Keratinocyte (primary cell): ENCODE data around the gene KIF18B. TPM values are rescaled to one million over a fixed set of nuclear protein-coding genes. Genes with fewer than 3 reads are reported as not detected.
A peak's percentile ranks its signal among the peaks of the same experiment; 100 is the strongest.

ENCODE experiments used
- DNase-seq: peaks from one replicate; pipeline ENCODE4 v3.0.0-alpha.2; 2011; ENCODE audit warnings: low read depth, missing footprints, low spot score
- FAIRE-seq: peaks from 2 replicates; lab custom pipeline; 2011; peaks lifted over from hg19 to GRCh38; lab: Jason Lieb, UNC
- H2AFZ ChIP-seq: 2 replicates; pipeline ENCODE4 v1.6.0; 2012; ENCODE audit warnings: low read length, control low read depth, inconsistent platforms; ENCODE audit not compliant: control insufficient read depth
- H3K27ac ChIP-seq: 2 replicates; pipeline ENCODE4 v1.5.1; 2011; ENCODE audit warnings: low read length; ENCODE audit not compliant: control insufficient read depth, insufficient read depth
- H3K27me3 ChIP-seq: 3 replicates; pipeline ENCODE4 v1.6.0; 2011; ENCODE audit warnings: low read length; ENCODE audit not compliant: control insufficient read depth, insufficient read depth; ENCODE audit errors: extremely low read depth
- H3K36me3 ChIP-seq, 2 experiments: 2 replicates in 1 of 2; 3 replicates in 1 of 2; pipeline ENCODE4 v1.5.1; 2011; ENCODE audit warnings: low read length in 2 of 2, mild to moderate bottlenecking in 1 of 2; ENCODE audit not compliant: control insufficient read depth in 2 of 2, insufficient read depth in 2 of 2; ENCODE audit errors: extremely low read depth in 1 of 2
- H3K4me1 ChIP-seq: 3 replicates; pipeline ENCODE4 v1.5.1; 2011; ENCODE audit warnings: low read length; ENCODE audit not compliant: control insufficient read depth, insufficient read depth; ENCODE audit errors: extremely low read depth
- H3K4me2 ChIP-seq: 3 replicates; pipeline ENCODE4 v1.6.0; 2011; ENCODE audit warnings: low read depth, low read length; ENCODE audit not compliant: control insufficient read depth, insufficient read depth; ENCODE audit errors: extremely low read depth
- H3K4me3 ChIP-seq, 3 experiments: fragments of 200-600 bp in 1 of 3; sonication (generic) in 1 of 3; 2 replicates in 2 of 3; 3 replicates in 1 of 3; pipeline ENCODE4 v1.5.1; 2011 to 2016; ENCODE audit warnings: low read length in 3 of 3, mild to moderate bottlenecking in 3 of 3, control low read depth in 2 of 3, inconsistent platforms in 1 of 3, low read depth in 1 of 3, mixed read lengths in 1 of 3, mixed run types in 1 of 3, moderate library complexity in 1 of 3; ENCODE audit not compliant: control insufficient read depth in 2 of 3, insufficient read depth in 2 of 3; ENCODE audit errors: extremely low read depth in 1 of 3
- H3K79me2 ChIP-seq: 2 replicates; pipeline ENCODE4 v1.6.0; 2012; ENCODE audit warnings: low read length; ENCODE audit not compliant: control insufficient read depth, insufficient read depth
- H3K9ac ChIP-seq: 3 replicates; pipeline ENCODE4 v1.6.0; 2011; ENCODE audit warnings: low read length; ENCODE audit not compliant: control insufficient read depth, insufficient read depth; ENCODE audit errors: extremely low read depth
- H3K9me1 ChIP-seq: 3 replicates; pipeline ENCODE4 v1.6.0; 2011; ENCODE audit warnings: low read length; ENCODE audit not compliant: control insufficient read depth, insufficient read depth; ENCODE audit errors: extremely low read depth
- H3K9me3 ChIP-seq: 2 replicates; pipeline ENCODE4 v1.5.1; 2012; ENCODE audit warnings: low read depth, low read length; ENCODE audit not compliant: control insufficient read depth
- H4K20me1 ChIP-seq: 3 replicates; pipeline ENCODE4 v1.6.0; 2011; ENCODE audit warnings: low read length; ENCODE audit not compliant: control insufficient read depth, insufficient read depth; ENCODE audit errors: extremely low read depth
- EZH2 ChIP-seq: IDR thresholded peaks from one replicate; pipeline ENCODE4 v1.6.1; 2012; ENCODE audit warnings: inconsistent platforms, mild to moderate bottlenecking, low read length, moderate library complexity
- dilution Hi-C: fragments of 300-500 bp; cut with MboI; formaldehyde crosslinking; loops from one replicate; pipeline ENCODE4 v1.7.0; 2020; ENCODE audit warnings: low sequenced_read_pairs; ENCODE audit not compliant: extremely low pct_ligation_motif_present
- polyA plus RNA-seq, 5 experiments: library from polyadenylated mRNA; depleted of rRNA in 3 of 5; stranded (reverse) in 3 of 5; stranded (forward) in 1 of 5; unstranded in 1 of 5; fragments of >200 nt; gene quantifications; 1 replicate in 1 of 5; 2 replicates in 3 of 5; 3 replicates in 1 of 5; pipeline versions ENCODE4 v1.2.1 to v1.2.3, GENCODE V29; 2011 to 2012; ENCODE audit warnings: missing spikeins in 2 of 5, low read depth in 1 of 5, low replicate concordance in 1 of 5
- TF ChIP-seq, protein P1 (sequence below), 3 experiments: IDR thresholded peaks in 1 of 3; conservative IDR thresholded peaks in 1 of 3; optimal IDR thresholded peaks in 1 of 3; 2 replicates in 2 of 3; 3 replicates in 1 of 3; pipeline versions ENCODE3 to v1.5.1; 2011; ENCODE audit warnings: low read length in 3 of 3, mild to moderate bottlenecking in 3 of 3, moderate library complexity in 2 of 3, control low read depth in 1 of 3, inconsistent platforms in 1 of 3; ENCODE audit not compliant: insufficient read depth in 2 of 3; ENCODE audit errors: extremely low read depth in 1 of 3

KIF18B gene
- polyA plus RNA-seq, 1 donor (not counting 4 experiments of a cell fraction or from before 2014, with no cell fraction given): 5.1 TPM

GRCh38 chr17:44894642-44895041 lies 52.9 kb downstream of the KIF18B start:
- FAIRE-seq: no peak
- Histone ChIP-seq H3K4me1 (peaks cover 5% of the 10 kb centered on the region), H3K27me3 (no peaks in the 10 kb centered on the region), H3K9ac (no peak overlapping the region), H3K79me2 (peaks cover 85% of the 10 kb centered on the region), H3K9me3 (no peaks in the 10 kb centered on the region), H2AFZ (no peak overlapping the region), H3K4me3 (no peak overlapping the region), H3K4me2 (no peak overlapping the region), H3K9me1 (no peaks in the 10 kb centered on the region), H4K20me1 (no peaks in the 10 kb centered on the region), H3K36me3 (peaks cover 11 to 20% of the 10 kb centered on the region in 2 experiments), H3K27ac (no peak overlapping the region)
- dilution Hi-C loops: no loop called here
- no peak for TF ChIP-seq EZH2
- TF ChIP-seq, protein P1, sequence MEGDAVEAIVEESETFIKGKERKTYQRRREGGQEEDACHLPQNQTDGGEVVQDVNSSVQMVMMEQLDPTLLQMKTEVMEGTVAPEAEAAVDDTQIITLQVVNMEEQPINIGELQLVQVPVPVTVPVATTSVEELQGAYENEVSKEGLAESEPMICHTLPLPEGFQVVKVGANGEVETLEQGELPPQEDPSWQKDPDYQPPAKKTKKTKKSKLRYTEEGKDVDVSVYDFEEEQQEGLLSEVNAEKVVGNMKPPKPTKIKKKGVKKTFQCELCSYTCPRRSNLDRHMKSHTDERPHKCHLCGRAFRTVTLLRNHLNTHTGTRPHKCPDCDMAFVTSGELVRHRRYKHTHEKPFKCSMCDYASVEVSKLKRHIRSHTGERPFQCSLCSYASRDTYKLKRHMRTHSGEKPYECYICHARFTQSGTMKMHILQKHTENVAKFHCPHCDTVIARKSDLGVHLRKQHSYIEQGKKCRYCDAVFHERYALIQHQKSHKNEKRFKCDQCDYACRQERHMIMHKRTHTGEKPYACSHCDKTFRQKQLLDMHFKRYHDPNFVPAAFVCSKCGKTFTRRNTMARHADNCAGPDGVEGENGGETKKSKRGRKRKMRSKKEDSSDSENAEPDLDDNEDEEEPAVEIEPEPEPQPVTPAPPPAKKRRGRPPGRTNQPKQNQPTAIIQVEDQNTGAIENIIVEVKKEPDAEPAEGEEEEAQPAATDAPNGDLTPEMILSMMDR (optimal IDR thresholded peaks at IDR 0.05 in 1 of 3, IDR thresholded peaks at IDR 0.05 in 1 of 3, conservative IDR thresholded peaks at IDR 0.05 in 1 of 3; ENCODE audit: extremely low read depth in 1 of 3, insufficient read depth in 2 of 3, low read length in 3 of 3): peak in 1 of 3 experiments; percentile 2
- no peak for DNase-seq

- dilution Hi-C loops: no loop called here
- Histone ChIP-seq H3K27ac (no peak overlapping the region), H3K4me2 (no peak overlapping the region), H3K9me3 (no peaks in the 10 kb centered on the region), H3K27me3 (no peaks in the 10 kb centered on the region), H3K4me3 (no peak overlapping the region), H3K9ac (no peak overlapping the region), H2AFZ (no peak overlapping the region), H3K4me1 (no peaks in the 10 kb centered on the region), H4K20me1 (no peaks in the 10 kb centered on the region), H3K79me2 (peaks cover 87% of the 10 kb centered on the region), H3K9me1 (no peaks in the 10 kb centered on the region), H3K36me3 (peaks cover 13 to 26% of the 10 kb centered on the region in 2 experiments)
- TF ChIP-seq, protein P1 (optimal IDR thresholded peaks at IDR 0.05 in 1 of 3, IDR thresholded peaks at IDR 0.05 in 1 of 3, conservative IDR thresholded peaks at IDR 0.05 in 1 of 3; ENCODE audit: extremely low read depth in 1 of 3, insufficient read depth in 2 of 3, low read length in 3 of 3): no peak
- TF ChIP-seq EZH2: no peak
- FAIRE-seq (no peak), DNase-seq (no peak)
Measured at GRCh38 chr17:44892250-44892649, 55.3 kb downstream of the KIF18B start.
